22Rv1 (cell line): ENCODE measurements around the gene ZNF443.

Source experiments
- CTCF ChIP-seq: fragments of 450-650 bp; IDR thresholded peaks from 2 replicates; pipeline ENCODE4 v1.5.1; 2017; ENCODE audit warnings: mild to moderate bottlenecking
- ZFX ChIP-seq: fragments of 450-650 bp; IDR thresholded peaks from 2 replicates; pipeline ENCODE4 v1.6.1; 2017; ENCODE audit warnings: antibody characterized with exemption, borderline replicate concordance

- TF ChIP-seq CTCF, result no peak
- no peak for TF ChIP-seq ZFX
Measured at GRCh38 chr19:12425888-12426274, 14.9 kb downstream of the ZNF443 start.
